ENCODE results near the gene TTC28.

TTC28 gene

GRCh38 chr22:28106617-28107016 lies 573.0 kb downstream of the TTC28 start:
- no peak for DNase-seq
- Histone ChIP-seq H3K27ac (ENCODE audit: low read length, poor library complexity, severe bottlenecking) (no peak overlapping the region), H2BK12ac (ENCODE audit: low read length in 2 of 2) (no peak overlapping the region), H3K4ac (ENCODE audit: low read depth in 1 of 2, low read length in 2 of 2) (no peak overlapping the region), H3K23ac (ENCODE audit: low read length in 2 of 2) (no peak overlapping the region), H3K4me1 (ENCODE audit: control insufficient read depth, insufficient read depth, low read depth, low read length) (no peaks in the 10 kb centered on the region), H3K27me3 (ENCODE audit: control insufficient read depth in 1 of 2, insufficient read depth in 1 of 2, low read length in 2 of 2) (no peaks in the 10 kb centered on the region), H3K4me3 (ENCODE audit: insufficient read depth in 1 of 2, low read depth in 1 of 2, low read length in 2 of 2) (no peak overlapping the region), H3K9ac (ENCODE audit: low read length) (no peak overlapping the region), H3K4me2 (ENCODE audit: low read length, poor library complexity, severe bottlenecking) (no peak overlapping the region), H3K18ac (ENCODE audit: low read depth in 1 of 2, low read length in 2 of 2) (no peak overlapping the region), H2BK5ac (ENCODE audit: low read depth, low read length, poor library complexity, severe bottlenecking) (no peak overlapping the region), H3K14ac (ENCODE audit: low read length in 2 of 2) (no peak overlapping the region), H2AK5ac (ENCODE audit: low read length, severe bottlenecking) (no peak overlapping the region), H3K36me3 (ENCODE audit: control insufficient read depth in 1 of 2, insufficient read depth in 2 of 2, low read depth in 1 of 2, low read length in 2 of 2) (peaks cover 23 to 34% of the 10 kb centered on the region in 2 experiments), H2BK120ac (ENCODE audit: low read depth, low read length) (no peak overlapping the region), H2BK15ac (ENCODE audit: low read depth, poor library complexity, severe bottlenecking) (no peak overlapping the region), H4K8ac (ENCODE audit: low read length) (no peak overlapping the region), H2AFZ (ENCODE audit: low read depth, low read length) (no peak overlapping the region), H3K9me3 (ENCODE audit: control insufficient read depth, low read length) (no peaks in the 10 kb centered on the region), H3K79me1 (replicated peaks; ENCODE audit: low read length, poor library complexity, severe bottlenecking) (peaks cover 4% of the 10 kb centered on the region), H4K91ac (ENCODE audit: low read length) (no peak overlapping the region)
- 96% methylated on average over 4 of the region's 4 CpGs for whole genome bisulfite sequencing

DNA sequence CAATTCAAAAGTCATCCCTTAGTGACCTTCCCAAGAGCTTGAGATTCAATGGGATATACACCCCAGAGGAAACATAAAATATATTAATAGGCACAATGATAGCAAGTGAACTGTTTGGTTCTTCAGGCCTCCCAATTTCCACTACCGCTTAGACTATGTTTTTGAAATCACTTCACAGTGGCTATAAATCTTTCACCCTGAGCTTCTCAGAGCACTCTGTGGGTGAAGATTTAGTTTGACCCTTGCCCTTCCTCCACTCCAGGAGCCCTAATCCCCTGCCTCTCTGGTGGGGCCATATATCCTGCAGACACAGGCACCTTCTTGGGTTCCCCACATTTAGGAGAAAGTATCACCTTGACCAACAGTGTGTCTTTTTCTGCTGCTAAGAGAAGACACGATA lies 573.7 kb downstream of the TTC28 start:
- no peak overlapping the region for H3K4me2 ChIP-seq (ENCODE audit: low read length, poor library complexity, severe bottlenecking)
- no peak overlapping the region for H3K23ac ChIP-seq (ENCODE audit: low read length in 2 of 2)
- H3K4ac ChIP-seq (ENCODE audit: low read depth in 1 of 2, low read length in 2 of 2), result no peak overlapping the region
- no peak overlapping the region for H2BK5ac ChIP-seq (ENCODE audit: low read depth, low read length, poor library complexity, severe bottlenecking)
- no peak overlapping the region for H2BK12ac ChIP-seq (ENCODE audit: low read length in 2 of 2)
- H3K79me1 ChIP-seq (replicated peaks; ENCODE audit: low read length, poor library complexity, severe bottlenecking), result peaks cover 4% of the 10 kb centered on the region
- no peaks in the 10 kb centered on the region for H3K9me3 ChIP-seq (ENCODE audit: control insufficient read depth, low read length)
- H3K27ac ChIP-seq (ENCODE audit: low read length, poor library complexity, severe bottlenecking), result no peak overlapping the region
- no peak overlapping the region for H3K18ac ChIP-seq (ENCODE audit: low read depth in 1 of 2, low read length in 2 of 2)
- no peak overlapping the region for H2AFZ ChIP-seq (ENCODE audit: low read depth, low read length)
- H2AK5ac ChIP-seq (ENCODE audit: low read length, severe bottlenecking), result no peak overlapping the region
- H3K9ac ChIP-seq (ENCODE audit: low read length), result no peak overlapping the region
- H3K4me3 ChIP-seq (ENCODE audit: insufficient read depth in 1 of 2, low read depth in 1 of 2, low read length in 2 of 2), result no peak overlapping the region
- no peak overlapping the region for H3K14ac ChIP-seq (ENCODE audit: low read length in 2 of 2)
- no peak overlapping the region for H4K91ac ChIP-seq (ENCODE audit: low read length)
- no peak overlapping the region for H4K8ac ChIP-seq (ENCODE audit: low read length)
- no peak overlapping the region for H2BK15ac ChIP-seq (ENCODE audit: low read depth, poor library complexity, severe bottlenecking)
- no peak overlapping the region for H2BK120ac ChIP-seq (ENCODE audit: low read depth, low read length)
- WGBS, result 54% methylated on average over 2 of the region's 2 CpGs
- H3K36me3 ChIP-seq (ENCODE audit: control insufficient read depth in 1 of 2, insufficient read depth in 2 of 2, low read depth in 1 of 2, low read length in 2 of 2), result peaks cover 23 to 37% of the 10 kb centered on the region in 2 experiments
- no peak for DNase-seq
- no peaks in the 10 kb centered on the region for H3K27me3 ChIP-seq (ENCODE audit: control insufficient read depth in 1 of 2, insufficient read depth in 1 of 2, low read length in 2 of 2)
- no peaks in the 10 kb centered on the region for H3K4me1 ChIP-seq (ENCODE audit: control insufficient read depth, insufficient read depth, low read depth, low read length)

DNA sequence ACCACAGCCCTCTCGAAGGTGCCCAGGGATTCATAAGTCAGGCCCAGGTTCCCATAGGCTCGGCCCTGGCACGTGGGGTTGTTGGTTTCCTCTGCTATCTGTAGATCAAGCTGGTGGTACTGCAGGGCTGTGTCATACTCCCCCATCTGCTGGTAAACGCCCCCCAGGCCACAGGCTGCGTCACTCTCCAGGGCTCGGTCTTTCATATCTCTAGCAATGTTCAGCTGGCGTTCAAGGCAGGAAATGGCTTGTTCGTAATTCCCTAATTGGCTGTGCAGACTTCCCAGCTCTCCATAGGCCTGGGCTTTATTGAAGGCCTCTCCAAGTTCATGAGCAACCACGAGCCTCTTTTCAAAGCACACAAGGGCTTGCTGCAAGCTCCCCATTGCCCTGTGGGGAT lies 574.2 kb downstream of the TTC28 start:
- peaks cover 4% of the 10 kb centered on the region for H3K79me1 ChIP-seq (replicated peaks; ENCODE audit: low read length, poor library complexity, severe bottlenecking)
- H2BK5ac ChIP-seq (ENCODE audit: low read depth, low read length, poor library complexity, severe bottlenecking), result no peak overlapping the region
- H2BK12ac ChIP-seq (ENCODE audit: low read length in 2 of 2), result no peak overlapping the region
- no peaks in the 10 kb centered on the region for H3K4me1 ChIP-seq (ENCODE audit: control insufficient read depth, insufficient read depth, low read depth, low read length)
- no peaks in the 10 kb centered on the region for H3K27me3 ChIP-seq (ENCODE audit: control insufficient read depth in 1 of 2, insufficient read depth in 1 of 2, low read length in 2 of 2)
- no peak overlapping the region for H3K27ac ChIP-seq (ENCODE audit: low read length, poor library complexity, severe bottlenecking)
- peak overlapping the region in 1 of 2 experiments; percentile 54 for H3K18ac ChIP-seq (ENCODE audit: low read depth in 1 of 2, low read length in 2 of 2)
- no peak overlapping the region for H2BK120ac ChIP-seq (ENCODE audit: low read depth, low read length)
- no peak overlapping the region for H3K4me2 ChIP-seq (ENCODE audit: low read length, poor library complexity, severe bottlenecking)
- H2AK5ac ChIP-seq (ENCODE audit: low read length, severe bottlenecking), result no peak overlapping the region
- H3K4me3 ChIP-seq (ENCODE audit: insufficient read depth in 1 of 2, low read depth in 1 of 2, low read length in 2 of 2), result no peak overlapping the region
- DNase-seq, result peak; percentile 43
- peaks cover 23 to 43% of the 10 kb centered on the region in 2 experiments for H3K36me3 ChIP-seq (ENCODE audit: control insufficient read depth in 1 of 2, insufficient read depth in 2 of 2, low read depth in 1 of 2, low read length in 2 of 2)
- H3K23ac ChIP-seq (ENCODE audit: low read length in 2 of 2), result no peak overlapping the region
- H3K14ac ChIP-seq (ENCODE audit: low read length in 2 of 2), result no peak overlapping the region
- H4K91ac ChIP-seq (ENCODE audit: low read length), result no peak overlapping the region
- no peak overlapping the region for H3K4ac ChIP-seq (ENCODE audit: low read depth in 1 of 2, low read length in 2 of 2)
- H4K8ac ChIP-seq (ENCODE audit: low read length), result no peak overlapping the region
- H2BK15ac ChIP-seq (ENCODE audit: low read depth, poor library complexity, severe bottlenecking), result no peak overlapping the region
- WGBS, result 54% methylated on average over 9 of the region's 9 CpGs
- no peak overlapping the region for H2AFZ ChIP-seq (ENCODE audit: low read depth, low read length)
- H3K9ac ChIP-seq (ENCODE audit: low read length), result no peak overlapping the region
- H3K9me3 ChIP-seq (ENCODE audit: control insufficient read depth, low read length), result no peaks in the 10 kb centered on the region

DNA sequence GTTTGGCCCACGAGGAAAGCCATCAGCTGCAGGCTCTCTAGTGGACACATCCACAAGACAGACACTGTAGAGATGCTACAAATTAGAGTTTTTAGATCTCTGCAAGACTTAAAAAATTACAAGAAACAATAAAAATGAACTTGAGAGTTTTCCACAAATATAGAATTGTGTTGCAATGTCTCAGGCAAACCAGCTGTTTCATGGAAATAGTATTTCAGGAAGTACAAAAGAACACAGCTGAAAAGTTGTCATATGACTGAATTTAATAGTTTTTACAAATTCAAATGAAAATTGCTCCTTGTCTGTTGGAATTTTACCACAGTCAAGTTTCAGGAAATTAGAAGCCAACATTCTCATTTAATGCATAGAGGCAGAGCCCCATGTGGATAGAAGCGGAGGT lies 576.0 kb downstream of the TTC28 start:
- Histone ChIP-seq H3K18ac (ENCODE audit: low read depth in 1 of 2, low read length in 2 of 2) (no peak overlapping the region), H3K4ac (ENCODE audit: low read depth in 1 of 2, low read length in 2 of 2) (no peak overlapping the region), H3K4me2 (ENCODE audit: low read length, poor library complexity, severe bottlenecking) (no peak overlapping the region), H3K27ac (ENCODE audit: low read length, poor library complexity, severe bottlenecking) (no peak overlapping the region), H3K36me3 (ENCODE audit: control insufficient read depth in 1 of 2, insufficient read depth in 2 of 2, low read depth in 1 of 2, low read length in 2 of 2) (peaks cover 29 to 58% of the 10 kb centered on the region in 2 experiments), H3K23ac (ENCODE audit: low read length in 2 of 2) (no peak overlapping the region), H3K79me1 (replicated peaks; ENCODE audit: low read length, poor library complexity, severe bottlenecking) (peaks cover 4% of the 10 kb centered on the region), H3K4me1 (ENCODE audit: control insufficient read depth, insufficient read depth, low read depth, low read length) (no peaks in the 10 kb centered on the region), H4K91ac (ENCODE audit: low read length) (no peak overlapping the region), H2AFZ (ENCODE audit: low read depth, low read length) (no peak overlapping the region), H2BK12ac (ENCODE audit: low read length in 2 of 2) (no peak overlapping the region), H3K4me3 (ENCODE audit: insufficient read depth in 1 of 2, low read depth in 1 of 2, low read length in 2 of 2) (no peak overlapping the region), H2BK120ac (ENCODE audit: low read depth, low read length) (no peak overlapping the region), H2AK5ac (ENCODE audit: low read length, severe bottlenecking) (no peak overlapping the region), H3K9me3 (ENCODE audit: control insufficient read depth, low read length) (no peaks in the 10 kb centered on the region), H2BK15ac (ENCODE audit: low read depth, poor library complexity, severe bottlenecking) (no peak overlapping the region), H4K8ac (ENCODE audit: low read length) (no peak overlapping the region), H2BK5ac (ENCODE audit: low read depth, low read length, poor library complexity, severe bottlenecking) (no peak overlapping the region), H3K27me3 (ENCODE audit: control insufficient read depth in 1 of 2, insufficient read depth in 1 of 2, low read length in 2 of 2) (no peaks in the 10 kb centered on the region), H3K9ac (ENCODE audit: low read length) (no peak overlapping the region), H3K14ac (ENCODE audit: low read length in 2 of 2) (no peak overlapping the region)
- DNase-seq, result no peak
- WGBS, result 100% methylated on average over 2 of the region's 2 CpGs
